WI38 (cell line): ENCODE data around the gene TEN1.

ENCODE experiments used
- H3K4me3 ChIP-seq: 2 replicates; pipeline ENCODE4 v1.5.1; 2011; ENCODE audit warnings: low read depth, mild to moderate bottlenecking, control low read depth, low read length
- CTCF ChIP-seq: IDR thresholded peaks from 2 replicates; pipeline ENCODE4 v1.5.1; 2012; ENCODE audit warnings: low read depth, mild to moderate bottlenecking, control low read depth, low read length

Gene TEN1

GRCh38 chr17:75980188-75981018 lies 1.4 kb downstream of the TEN1 start:
- no peak for TF ChIP-seq CTCF
- H3K4me3 ChIP-seq = peak overlapping the region; percentile 90

GRCh38 chr17:75981019-75981615 lies 2.1 kb downstream of the TEN1 start:
- H3K4me3 ChIP-seq = no peak overlapping the region
- TF ChIP-seq CTCF = no peak

GRCh38 chr17:75983501-75984181 lies 4.6 kb downstream of the TEN1 start:
- H3K4me3 ChIP-seq = no peak overlapping the region

GRCh38 chr17:75985986-75986385 lies 6.9 kb downstream of the TEN1 start:
- no peak overlapping the region for H3K4me3 ChIP-seq
- TF ChIP-seq CTCF = no peak

More at GRCh38 chr17:75983501-75984181, 4.6 kb downstream of the TEN1 start:
- TF ChIP-seq CTCF = no peak

- no peak overlapping the region for H3K4me3 ChIP-seq
- no peak for TF ChIP-seq CTCF
Observed at GRCh38 chr17:75987041-75987440, 8.0 kb downstream of the TEN1 start.

GRCh38 chr17:75991396-75991795 lies 12.4 kb downstream of the TEN1 start:
- H3K4me3 ChIP-seq = no peak overlapping the region
- TF ChIP-seq CTCF = no peak
